SK-N-SH (cell line): ENCODE measurements around the gene WLS.

Experiments used
- EZH2phosphoT487 ChIP-seq: fragments of 200-600 bp; sonication (generic); IDR thresholded peaks from 2 replicates; pipeline ENCODE4 v1.6.1; 2017; ENCODE audit warnings: low read depth, mixed run types, mild to moderate bottlenecking, antibody characterized with exemption, moderate library complexity, borderline replicate concordance
- REST ChIP-seq: IDR thresholded peaks from 2 replicates; pipeline ENCODE4 v1.6.1; 2012; ENCODE audit warnings: mild to moderate bottlenecking, low read depth, low read length, moderate library complexity
- RFX5 ChIP-seq: IDR thresholded peaks from 2 replicates; pipeline ENCODE4 v1.6.1; 2012; ENCODE audit warnings: mild to moderate bottlenecking, improper control_type of control experiment, low read length
- TAF1 ChIP-seq: IDR thresholded peaks from 2 replicates; pipeline ENCODE4 v1.6.1; 2012; ENCODE audit warnings: low read depth, mild to moderate bottlenecking, low read length, moderate library complexity, borderline replicate concordance
- TF ChIP-seq, protein P1 (sequence below): fragments of 200-600 bp; sonication (generic); IDR thresholded peaks from 2 replicates; pipeline ENCODE4 v1.6.1; 2017; ENCODE audit warnings: antibody characterized with exemption, mild to moderate bottlenecking, moderate library complexity

DNA sequence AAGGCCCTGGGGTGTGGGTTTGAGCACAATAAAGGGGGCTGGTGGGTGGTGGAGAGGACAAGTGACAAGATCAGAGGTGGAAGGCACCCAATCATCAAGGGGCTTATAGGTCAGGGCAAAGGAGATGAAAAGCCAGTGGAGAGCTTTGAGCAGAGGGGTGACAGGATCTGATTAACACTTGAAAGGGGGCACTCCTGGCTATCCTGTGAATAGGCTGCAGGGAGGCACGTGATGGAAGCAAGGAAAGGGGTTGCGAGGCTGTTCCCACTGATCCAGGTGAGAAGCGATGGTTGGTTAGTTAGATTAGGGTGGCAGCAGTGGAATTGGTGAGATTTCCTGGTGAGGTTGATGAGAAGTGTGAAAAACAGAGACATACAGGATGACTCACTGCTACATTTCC is 80.6 kb downstream of the WLS start:
- TF ChIP-seq EZH2phosphoT487 (no peak), REST (no peak), TAF1 (no peak), RFX5 (no peak)
- TF ChIP-seq, protein P1, sequence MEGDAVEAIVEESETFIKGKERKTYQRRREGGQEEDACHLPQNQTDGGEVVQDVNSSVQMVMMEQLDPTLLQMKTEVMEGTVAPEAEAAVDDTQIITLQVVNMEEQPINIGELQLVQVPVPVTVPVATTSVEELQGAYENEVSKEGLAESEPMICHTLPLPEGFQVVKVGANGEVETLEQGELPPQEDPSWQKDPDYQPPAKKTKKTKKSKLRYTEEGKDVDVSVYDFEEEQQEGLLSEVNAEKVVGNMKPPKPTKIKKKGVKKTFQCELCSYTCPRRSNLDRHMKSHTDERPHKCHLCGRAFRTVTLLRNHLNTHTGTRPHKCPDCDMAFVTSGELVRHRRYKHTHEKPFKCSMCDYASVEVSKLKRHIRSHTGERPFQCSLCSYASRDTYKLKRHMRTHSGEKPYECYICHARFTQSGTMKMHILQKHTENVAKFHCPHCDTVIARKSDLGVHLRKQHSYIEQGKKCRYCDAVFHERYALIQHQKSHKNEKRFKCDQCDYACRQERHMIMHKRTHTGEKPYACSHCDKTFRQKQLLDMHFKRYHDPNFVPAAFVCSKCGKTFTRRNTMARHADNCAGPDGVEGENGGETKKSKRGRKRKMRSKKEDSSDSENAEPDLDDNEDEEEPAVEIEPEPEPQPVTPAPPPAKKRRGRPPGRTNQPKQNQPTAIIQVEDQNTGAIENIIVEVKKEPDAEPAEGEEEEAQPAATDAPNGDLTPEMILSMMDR, result no peak
